OCI-LY1 (cell line): ENCODE measurements around the gene SARS1.

ENCODE experiments used
- EZH2 ChIP-seq: fragments of 200-600 bp; sonication (generic), shearing (Covaris generic); IDR thresholded peaks from 2 replicates; pipeline ENCODE4 v1.8.0; 2017; ENCODE audit warnings: borderline replicate concordance, mixed run types, mild to moderate bottlenecking, antibody characterized with exemption, low read length, moderate library complexity, mixed read lengths
- TF ChIP-seq, protein P1 (sequence below): fragments of 200-600 bp; sonication (generic), shearing (Covaris generic); IDR thresholded peaks from 2 replicates; pipeline ENCODE4 v1.5.1; 2017; ENCODE audit warnings: mild to moderate bottlenecking, antibody characterized with exemption, low read length, moderate library complexity, mixed read lengths

DNA sequence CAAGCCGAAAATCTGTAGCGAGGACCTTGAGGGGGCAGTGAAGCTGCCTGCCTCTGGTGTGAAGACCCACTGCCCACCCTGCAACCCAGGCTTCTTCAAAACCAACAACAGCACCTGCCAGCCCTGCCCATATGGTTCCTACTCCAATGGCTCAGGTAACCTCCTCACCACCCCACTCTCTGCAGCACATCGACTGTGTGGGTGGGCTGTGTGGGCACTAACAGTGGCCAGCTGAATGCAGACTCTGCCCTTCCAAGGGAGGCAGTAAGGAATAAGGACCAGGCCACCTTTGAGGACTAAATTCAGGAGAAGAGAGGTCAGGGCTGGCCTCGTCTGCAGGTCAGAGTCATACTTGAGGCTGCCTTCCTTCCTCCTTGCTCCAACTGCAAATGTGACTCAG lies 25.5 kb upstream of the SARS1 start:
- TF ChIP-seq, protein P1, sequence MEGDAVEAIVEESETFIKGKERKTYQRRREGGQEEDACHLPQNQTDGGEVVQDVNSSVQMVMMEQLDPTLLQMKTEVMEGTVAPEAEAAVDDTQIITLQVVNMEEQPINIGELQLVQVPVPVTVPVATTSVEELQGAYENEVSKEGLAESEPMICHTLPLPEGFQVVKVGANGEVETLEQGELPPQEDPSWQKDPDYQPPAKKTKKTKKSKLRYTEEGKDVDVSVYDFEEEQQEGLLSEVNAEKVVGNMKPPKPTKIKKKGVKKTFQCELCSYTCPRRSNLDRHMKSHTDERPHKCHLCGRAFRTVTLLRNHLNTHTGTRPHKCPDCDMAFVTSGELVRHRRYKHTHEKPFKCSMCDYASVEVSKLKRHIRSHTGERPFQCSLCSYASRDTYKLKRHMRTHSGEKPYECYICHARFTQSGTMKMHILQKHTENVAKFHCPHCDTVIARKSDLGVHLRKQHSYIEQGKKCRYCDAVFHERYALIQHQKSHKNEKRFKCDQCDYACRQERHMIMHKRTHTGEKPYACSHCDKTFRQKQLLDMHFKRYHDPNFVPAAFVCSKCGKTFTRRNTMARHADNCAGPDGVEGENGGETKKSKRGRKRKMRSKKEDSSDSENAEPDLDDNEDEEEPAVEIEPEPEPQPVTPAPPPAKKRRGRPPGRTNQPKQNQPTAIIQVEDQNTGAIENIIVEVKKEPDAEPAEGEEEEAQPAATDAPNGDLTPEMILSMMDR: no peak
- no peak for TF ChIP-seq EZH2
